ENCODE measurements around the gene CYP4V2.

- no peak for TF ChIP-seq CTCF (IDR thresholded peaks at IDR 0.05)
- TF ChIP-seq EZH2 (IDR thresholded peaks at IDR 0.05; ENCODE audit: borderline replicate concordance, insufficient read depth, low read depth, low read length, poor library complexity, severe bottlenecking), result no peak
These were observed 677 bp upstream of the CYP4V2 start for GRCh38 chr4:186190581-186191199.

Measured in B cell (primary cell).